Measurements from ENCODE around the gene ZNF775.

ZNF775 gene

DNA sequence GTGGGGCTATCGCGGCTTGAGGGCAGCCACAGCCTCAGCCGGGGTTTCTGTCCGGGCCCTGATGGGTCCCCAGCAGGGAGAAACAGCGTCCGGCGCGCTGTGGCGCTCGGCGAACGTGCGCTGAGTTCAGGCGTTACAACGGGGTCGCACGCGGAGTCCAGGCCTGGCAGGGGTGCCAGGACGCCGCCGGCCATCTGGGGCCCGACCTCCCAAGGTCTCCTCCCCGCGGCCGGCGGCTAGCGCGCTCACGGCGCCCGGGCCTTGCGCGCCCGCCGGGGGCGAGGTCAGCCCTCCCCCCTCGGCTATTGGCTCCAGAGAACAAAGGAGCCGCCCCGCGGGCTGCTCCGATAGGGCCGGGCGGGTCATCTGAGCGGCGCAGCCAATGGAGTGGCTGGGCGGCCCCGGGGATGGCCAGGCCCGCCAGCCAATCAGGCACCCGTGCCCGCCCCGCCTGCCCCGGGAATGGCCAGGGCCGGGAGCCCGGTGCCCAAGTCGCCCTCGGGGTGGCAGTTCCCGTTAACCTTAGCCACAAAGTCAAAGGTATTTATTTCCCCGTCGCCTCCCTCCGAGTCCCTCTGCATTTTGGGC is at the start of gene ZNF775:
TSS of gene ZNF775 (plus strand) at position 478 of the 588 bp plus-strand sequence. CDS start 9,141 bp downstream, outside the sequence.
- in situ Hi-C loops (cut with MboI; ENCODE audit: low sequenced_read_pairs), result no loop called here

- in situ Hi-C loops (cut with MboI; ENCODE audit: low sequenced_read_pairs), result no loop called here
Observed at GRCh38 chr7:150329331-150330120, 49.6 kb upstream of the ZNF775 start.

GRCh38 chr7:150330211-150330885 is 48.8 kb upstream of the ZNF775 start:
- in situ Hi-C loops (cut with MboI; ENCODE audit: low sequenced_read_pairs), result no loop called here

DNA sequence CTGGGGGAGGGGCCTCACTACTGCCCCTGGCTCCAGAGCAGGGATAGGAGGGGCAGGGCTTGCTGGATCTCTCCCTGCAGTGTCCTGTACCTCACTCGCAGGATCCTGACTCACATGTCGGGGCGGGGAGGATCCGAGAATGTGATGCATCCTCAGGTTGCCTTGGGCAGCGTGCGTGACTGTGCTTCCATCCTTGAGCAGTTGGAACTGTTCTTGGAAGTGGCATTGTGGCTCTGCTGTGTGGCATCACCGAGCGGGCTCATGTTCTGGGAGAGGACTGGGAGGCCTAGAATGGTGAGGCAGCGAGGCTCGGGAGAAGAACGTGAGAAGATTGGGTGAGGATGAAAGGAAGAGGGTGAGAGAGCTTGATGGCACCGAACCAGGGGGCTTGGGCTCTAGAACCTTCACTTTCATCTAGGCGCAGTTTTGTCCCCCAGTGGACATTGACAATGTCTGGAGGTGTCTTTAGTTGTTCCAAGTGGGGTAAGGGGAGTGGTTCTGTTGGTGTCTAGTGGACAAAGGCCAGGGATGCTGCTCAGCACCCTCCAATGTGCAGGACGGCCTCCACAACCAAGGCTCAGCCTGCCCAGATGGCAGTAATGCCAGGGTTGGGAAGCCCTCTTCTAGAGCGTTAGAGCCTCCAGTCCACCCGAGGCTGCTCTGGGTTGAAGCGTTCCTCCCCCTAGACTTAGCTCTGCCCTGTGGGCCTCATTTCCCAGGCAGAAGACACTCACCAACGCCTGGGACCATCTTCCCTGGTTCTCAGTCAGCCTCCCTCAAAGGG is 46.1 kb upstream of the ZNF775 start:
- in situ Hi-C loops (cut with MboI; ENCODE audit: low sequenced_read_pairs), result no loop called here

DNA sequence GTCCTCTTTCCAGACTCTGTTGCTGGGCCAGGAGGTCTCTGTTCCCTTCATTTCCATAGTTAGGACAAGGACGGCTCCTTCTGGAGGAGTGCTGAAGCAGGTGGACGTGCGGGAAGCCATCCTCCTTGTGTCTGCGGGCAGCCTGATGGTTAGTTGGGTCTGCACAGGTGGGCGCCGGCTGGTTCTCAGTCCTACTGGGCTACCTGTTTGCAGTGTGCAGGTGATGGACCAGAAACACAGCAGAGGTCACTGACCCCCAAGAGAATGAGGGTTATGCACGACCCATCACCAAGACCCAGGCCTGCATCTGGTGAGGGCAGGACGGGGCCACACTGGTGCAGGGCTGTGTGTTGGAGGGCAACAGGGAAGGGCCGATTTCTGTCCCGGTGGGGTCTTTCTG is 45.5 kb upstream of the ZNF775 start:
- in situ Hi-C loops (cut with MboI; ENCODE audit: low sequenced_read_pairs), result no loop called here

DNA sequence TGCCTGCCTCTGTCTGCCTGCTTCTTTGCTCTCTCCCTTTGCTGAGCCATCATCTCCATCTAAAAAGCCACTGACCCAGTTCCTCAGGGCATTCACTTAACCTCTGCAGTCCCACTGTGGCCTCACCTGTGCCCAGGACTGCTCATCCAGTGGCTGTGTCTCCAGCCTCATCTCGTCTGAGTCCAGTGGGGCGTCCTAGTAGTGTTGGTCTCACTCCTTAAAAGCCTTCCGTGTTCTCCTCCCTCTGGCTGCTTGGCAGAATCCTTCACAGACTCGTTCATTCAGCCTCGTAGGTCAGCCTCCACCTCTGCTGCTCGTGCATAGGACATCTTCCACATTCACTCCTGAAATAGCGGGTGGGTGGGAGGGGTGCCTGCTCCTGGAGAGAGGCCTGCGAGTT is 45.0 kb upstream of the ZNF775 start:
- in situ Hi-C loops (cut with MboI; ENCODE audit: low sequenced_read_pairs), result no loop called here

GRCh38 chr7:150335108-150335773 is 43.9 kb upstream of the ZNF775 start:
- in situ Hi-C loops (cut with MboI; ENCODE audit: low sequenced_read_pairs), result no loop called here

DNA sequence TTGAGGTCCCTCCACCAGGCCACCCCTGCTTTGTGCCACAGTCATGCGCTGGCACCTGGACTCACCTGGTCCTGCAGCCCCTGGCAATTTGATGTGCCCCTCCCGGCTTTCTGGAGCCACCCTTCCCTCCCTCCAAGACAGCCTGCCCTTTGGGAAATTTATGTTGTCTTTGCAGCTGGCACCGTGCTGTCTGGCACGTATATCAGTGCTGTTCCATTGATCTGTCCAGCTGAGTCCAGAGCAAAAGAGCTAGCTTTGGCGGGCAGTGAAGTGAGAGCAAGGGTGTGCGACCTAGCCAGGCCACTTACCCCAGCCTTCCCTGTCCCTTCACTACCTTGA is 43.4 kb upstream of the ZNF775 start:
- in situ Hi-C loops (cut with MboI; ENCODE audit: low sequenced_read_pairs), result no loop called here

DNA sequence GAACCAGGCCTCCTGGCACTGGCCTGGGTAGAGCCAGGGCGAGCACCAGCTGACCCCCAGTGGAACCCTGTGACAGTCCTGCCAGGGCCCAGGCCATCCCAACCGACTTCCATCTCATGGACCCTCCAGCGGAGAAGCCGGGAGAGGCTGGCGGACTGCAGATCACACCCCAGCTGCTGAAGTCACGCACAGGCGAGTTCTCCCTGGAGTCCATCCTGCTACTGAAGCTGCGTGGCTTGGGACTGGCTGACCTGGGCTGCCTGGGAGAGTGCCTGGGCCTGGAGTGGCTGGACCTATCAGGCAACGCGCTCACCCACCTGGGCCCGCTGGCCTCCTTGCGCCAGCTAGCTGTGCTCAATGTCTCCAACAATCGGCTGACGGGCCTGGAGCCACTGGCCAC is 42.4 kb upstream of the ZNF775 start:
- in situ Hi-C loops (cut with MboI; ENCODE audit: low sequenced_read_pairs), result no loop called here

DNA sequence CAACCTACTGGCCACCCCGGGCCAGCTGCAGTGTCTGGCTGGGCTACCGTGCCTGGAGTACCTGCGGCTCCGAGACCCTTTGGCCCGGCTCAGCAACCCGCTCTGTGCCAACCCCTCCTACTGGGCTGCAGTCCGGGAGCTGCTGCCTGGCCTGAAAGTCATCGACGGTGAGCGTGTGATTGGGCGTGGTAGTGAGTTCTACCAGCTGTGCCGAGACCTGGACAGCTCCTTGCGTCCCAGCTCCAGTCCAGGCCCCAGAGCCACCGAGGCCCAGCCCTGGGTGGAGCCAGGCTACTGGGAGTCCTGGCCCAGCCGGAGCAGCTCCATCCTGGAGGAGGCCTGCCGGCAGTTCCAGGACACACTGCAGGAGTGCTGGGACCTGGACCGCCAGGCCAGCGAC is 42.0 kb upstream of the ZNF775 start:
- in situ Hi-C loops (cut with MboI; ENCODE audit: low sequenced_read_pairs), result no loop called here

DNA sequence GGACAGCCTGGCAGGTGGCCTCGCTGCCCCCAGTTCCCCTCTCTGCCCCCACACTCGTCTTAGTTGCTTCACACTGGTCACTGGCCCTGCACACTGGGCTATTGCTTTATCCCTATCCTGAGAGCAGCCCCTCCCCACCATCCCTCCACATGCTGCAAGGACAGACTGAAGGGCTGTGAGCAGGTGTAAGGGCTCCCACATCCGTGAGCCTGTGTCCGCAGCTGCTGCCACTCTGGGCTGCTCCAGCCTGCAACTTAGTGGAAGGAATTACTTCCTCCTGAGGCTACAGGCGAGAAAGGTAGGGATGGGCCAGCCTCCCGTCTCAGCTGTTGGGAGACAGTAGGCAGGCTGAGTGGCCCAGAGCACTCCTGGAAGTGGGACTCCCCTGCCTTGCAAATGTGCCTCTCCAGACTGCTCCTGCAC is 41.5 kb upstream of the ZNF775 start:
- in situ Hi-C loops (cut with MboI; ENCODE audit: low sequenced_read_pairs), result no loop called here

DNA sequence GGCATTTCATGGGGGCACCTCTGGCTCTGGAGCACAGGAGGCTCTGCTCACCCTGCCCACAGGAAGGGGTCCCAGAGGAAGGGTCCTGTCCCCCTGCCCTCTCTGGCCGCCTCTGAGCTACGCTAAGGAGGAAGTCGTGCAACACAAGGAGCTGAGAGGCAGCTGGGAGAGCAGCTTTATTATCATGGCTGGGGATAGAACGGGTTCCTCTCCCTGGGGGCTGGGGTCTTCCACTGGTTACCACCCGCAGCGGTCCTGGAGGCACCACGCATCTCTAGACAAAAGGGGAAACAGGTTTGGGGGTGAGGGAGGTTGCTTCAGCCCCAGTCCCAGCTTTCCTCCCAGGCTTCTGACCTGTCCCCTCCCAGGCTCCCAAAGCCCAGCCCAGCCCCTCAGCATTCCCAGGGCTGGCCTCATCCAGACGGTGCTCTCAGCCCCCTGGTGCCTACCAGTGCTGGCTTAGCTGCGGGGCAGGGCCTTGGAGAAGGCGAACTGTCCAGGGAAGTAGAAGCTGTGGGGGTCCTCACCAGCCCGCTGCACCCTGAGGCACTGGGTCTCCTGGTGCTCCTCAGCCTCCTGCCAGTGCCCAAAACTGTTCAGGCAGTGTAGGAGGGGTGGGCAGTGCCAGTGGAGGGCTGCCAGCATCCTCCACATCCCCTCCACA is 40.8 kb upstream of the ZNF775 start:
- in situ Hi-C loops (cut with MboI; ENCODE audit: low sequenced_read_pairs), result no loop called here

GRCh38 chr7:150339409-150339809 is 39.7 kb upstream of the ZNF775 start:
- in situ Hi-C loops (cut with MboI; ENCODE audit: low sequenced_read_pairs), result no loop called here

DNA sequence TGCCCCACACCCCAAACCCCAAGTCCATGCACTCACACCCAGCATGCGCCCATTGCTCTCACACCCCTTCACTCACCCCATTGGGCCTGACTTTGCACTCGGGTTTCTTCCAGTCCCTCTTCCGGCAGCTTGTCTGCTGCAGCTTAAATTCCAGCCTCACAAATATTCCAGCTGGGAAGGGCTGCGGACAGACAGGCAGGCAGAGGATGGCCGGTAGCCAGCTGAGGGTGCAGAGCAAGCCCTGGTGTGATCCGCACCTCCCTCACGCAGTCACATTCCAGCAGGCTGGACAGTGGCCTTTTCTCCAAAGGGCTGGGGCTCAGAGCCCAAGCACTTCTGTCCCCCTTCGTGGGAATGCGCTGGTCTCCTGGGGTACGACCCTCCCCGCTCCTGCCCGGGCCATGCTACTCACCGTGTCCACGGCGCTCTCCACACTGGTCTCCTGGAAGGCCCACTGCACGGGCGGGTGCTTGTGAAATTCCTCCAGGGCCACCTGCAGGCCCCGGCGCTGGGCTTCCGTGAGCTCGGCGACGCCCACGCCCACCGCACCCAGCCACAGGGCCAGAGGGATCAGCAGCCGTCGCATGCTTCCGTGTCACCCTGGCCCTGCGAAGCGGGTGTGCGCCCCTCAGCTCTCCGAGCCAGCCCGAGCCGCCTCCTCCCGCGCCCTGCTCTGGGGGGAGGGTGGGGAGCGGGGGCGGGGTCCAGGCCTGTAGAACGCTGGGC is 38.9 kb upstream of the ZNF775 start:
- in situ Hi-C loops (cut with MboI; ENCODE audit: low sequenced_read_pairs), result no loop called here

GRCh38 chr7:150340875-150341262 is 38.3 kb upstream of the ZNF775 start:
- in situ Hi-C loops (cut with MboI; ENCODE audit: low sequenced_read_pairs), result no loop called here

- in situ Hi-C loops (cut with MboI; ENCODE audit: low sequenced_read_pairs), result no loop called here
Observed at GRCh38 chr7:150341263-150342120, 37.6 kb upstream of the ZNF775 start, which contains the start of gene RARRES2. TSS of gene RARRES2 (minus strand) at chr7:150341629. CDS start at chr7:150340609, 1,020 bp downstream.

- in situ Hi-C loops (cut with MboI; ENCODE audit: low sequenced_read_pairs), result no loop called here
Observed at GRCh38 chr7:150342121-150342408, 37.1 kb upstream of the ZNF775 start.

GRCh38 chr7:150343225-150343624 is 35.9 kb upstream of the ZNF775 start:
- in situ Hi-C loops (cut with MboI; ENCODE audit: low sequenced_read_pairs), result no loop called here

GRCh38 chr7:150344299-150344698 is 34.8 kb upstream of the ZNF775 start:
- in situ Hi-C loops (cut with MboI; ENCODE audit: low sequenced_read_pairs), result no loop called here

Measured in HL-60/S4 treated with phorbol 12-myristate 13-acetate at 8.2 ng/mL for 4 days and 3 days (cell line).